ENCODE results near the gene PRKCSH. TPM values are rescaled to one million over a fixed set of nuclear protein-coding genes. Genes with fewer than 3 reads are reported as not detected.

The PRKCSH gene
- total RNA-seq, 1 experiment from 2014 or later: 318 TPM

DNA sequence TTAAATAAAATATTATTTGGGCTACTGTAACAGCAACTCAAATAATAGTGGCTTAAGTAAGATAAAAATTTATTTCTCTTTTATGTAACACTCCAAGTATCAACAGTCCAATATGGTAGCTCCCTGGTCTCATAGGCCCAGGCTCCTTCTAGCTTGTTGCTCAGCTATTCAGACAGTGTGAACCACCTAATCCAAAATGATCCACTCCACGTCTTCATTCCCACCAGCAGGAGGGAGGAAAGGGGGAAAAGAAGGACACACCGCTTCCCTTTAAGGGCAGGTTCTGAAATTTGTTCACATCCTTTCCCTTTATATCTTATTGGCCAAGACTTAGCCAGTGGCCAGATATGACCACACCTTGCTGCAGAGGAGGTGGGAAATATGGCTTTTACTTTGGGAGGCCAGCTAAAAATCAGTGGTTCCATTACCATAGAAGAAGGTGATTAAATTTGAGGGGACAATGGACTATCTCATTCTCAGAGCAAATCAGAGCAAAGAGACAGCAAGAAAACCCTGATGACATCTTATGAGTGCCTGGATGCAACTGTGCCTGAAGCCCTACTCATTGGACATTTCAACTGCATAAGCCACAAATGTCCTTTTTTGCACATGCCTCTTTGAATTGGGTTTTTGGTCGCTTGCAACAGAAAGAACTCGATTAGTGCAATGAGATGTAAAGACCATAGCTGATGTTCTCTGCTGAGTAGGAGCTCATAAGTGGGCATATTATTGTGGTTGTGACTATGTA, 44.3 kb upstream of the PRKCSH start:
- H3K4me1 Mint-ChIP-seq (ENCODE audit: low read depth, unreplicated experiment): no peaks in the 10 kb centered on the region
- no peaks in the 10 kb centered on the region for H3K27me3 Mint-ChIP-seq (ENCODE audit: unreplicated experiment)
- no peak overlapping the region for H3K27ac Mint-ChIP-seq (ENCODE audit: unreplicated experiment)
- peaks cover 7% of the 10 kb centered on the region for H3K36me3 Mint-ChIP-seq (ENCODE audit: insufficient read depth, unreplicated experiment)
- CTCF ChIA-PET: interaction anchor here (0.7 kb wide), 1 partner anchor 1495 kb away, joined by 3 read pairs; no protein-coding TSS in a partner anchor
- no TSS peak for BruUV-seq (replicated peaks)
- intact Hi-C loops (cut with micrococcal nuclease; ENCODE audit: unreplicated experiment): no loop called here
- TF ChIP-seq, protein P1, sequence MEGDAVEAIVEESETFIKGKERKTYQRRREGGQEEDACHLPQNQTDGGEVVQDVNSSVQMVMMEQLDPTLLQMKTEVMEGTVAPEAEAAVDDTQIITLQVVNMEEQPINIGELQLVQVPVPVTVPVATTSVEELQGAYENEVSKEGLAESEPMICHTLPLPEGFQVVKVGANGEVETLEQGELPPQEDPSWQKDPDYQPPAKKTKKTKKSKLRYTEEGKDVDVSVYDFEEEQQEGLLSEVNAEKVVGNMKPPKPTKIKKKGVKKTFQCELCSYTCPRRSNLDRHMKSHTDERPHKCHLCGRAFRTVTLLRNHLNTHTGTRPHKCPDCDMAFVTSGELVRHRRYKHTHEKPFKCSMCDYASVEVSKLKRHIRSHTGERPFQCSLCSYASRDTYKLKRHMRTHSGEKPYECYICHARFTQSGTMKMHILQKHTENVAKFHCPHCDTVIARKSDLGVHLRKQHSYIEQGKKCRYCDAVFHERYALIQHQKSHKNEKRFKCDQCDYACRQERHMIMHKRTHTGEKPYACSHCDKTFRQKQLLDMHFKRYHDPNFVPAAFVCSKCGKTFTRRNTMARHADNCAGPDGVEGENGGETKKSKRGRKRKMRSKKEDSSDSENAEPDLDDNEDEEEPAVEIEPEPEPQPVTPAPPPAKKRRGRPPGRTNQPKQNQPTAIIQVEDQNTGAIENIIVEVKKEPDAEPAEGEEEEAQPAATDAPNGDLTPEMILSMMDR (IDR thresholded peaks at IDR 0.05; ENCODE audit: unreplicated experiment): no peak
- H3K9me3 Mint-ChIP-seq (ENCODE audit: low read depth, unreplicated experiment): no peaks in the 10 kb centered on the region
- H3K4me3 Mint-ChIP-seq (ENCODE audit: low read depth, unreplicated experiment): no peak overlapping the region
- no peak for DNase-seq

DNA sequence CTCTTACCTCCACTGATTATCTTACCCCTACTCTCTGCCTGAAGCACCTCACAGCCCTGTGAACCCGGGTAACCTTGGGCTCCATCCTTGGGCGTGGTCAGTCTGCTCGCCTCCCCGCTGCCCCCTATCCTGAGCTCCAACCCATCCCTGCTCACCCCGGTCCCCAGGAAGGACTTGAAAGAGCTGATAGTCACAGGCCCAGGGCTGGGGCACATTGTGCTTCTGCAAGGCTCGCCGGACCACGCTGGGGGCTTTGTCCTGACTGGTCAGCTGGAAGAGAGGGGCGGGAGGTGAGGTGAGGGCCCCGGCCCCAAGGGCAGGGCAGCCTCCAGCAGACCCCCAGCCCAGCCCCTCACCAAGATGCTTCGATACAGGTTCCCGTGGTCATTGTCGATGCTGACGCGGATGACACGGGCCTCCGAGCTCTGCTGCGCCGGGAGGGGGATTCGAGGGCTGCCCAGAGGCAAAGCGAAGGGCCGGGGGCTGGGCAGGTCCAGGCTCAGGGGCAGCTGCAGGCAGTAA, 38.3 kb upstream of the PRKCSH start:
- no peaks in the 10 kb centered on the region for H3K9me3 Mint-ChIP-seq (ENCODE audit: low read depth, unreplicated experiment)
- no TSS peak for BruUV-seq (replicated peaks)

DNA sequence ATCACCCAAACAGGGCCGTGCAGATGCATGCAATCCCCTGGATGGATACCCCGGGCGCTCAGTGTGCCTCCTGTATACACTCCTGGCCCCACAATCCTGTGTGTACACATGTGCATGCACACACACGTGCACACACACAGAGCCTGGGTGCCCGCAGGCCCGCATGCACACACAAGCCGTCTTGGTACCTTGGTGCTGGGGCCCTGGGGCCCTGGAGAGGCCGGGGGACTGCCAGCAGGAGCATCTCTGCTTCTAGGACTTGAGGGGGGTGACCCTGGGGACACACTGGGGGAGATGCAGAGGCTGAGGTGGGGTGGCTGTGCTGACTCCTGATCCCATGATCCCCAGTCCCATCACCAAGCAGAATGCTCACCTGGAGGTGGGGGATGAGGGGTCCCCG, 35.8 kb upstream of the PRKCSH start:
- no peak overlapping the region for H3K27ac Mint-ChIP-seq (ENCODE audit: unreplicated experiment)
- BruUV-seq (replicated peaks): no TSS peak
- intact Hi-C loops (cut with micrococcal nuclease; ENCODE audit: unreplicated experiment): no loop called here
- H3K27me3 Mint-ChIP-seq (ENCODE audit: unreplicated experiment): no peaks in the 10 kb centered on the region
- CTCF ChIA-PET: no interaction called here
- TF ChIP-seq, protein P1 (IDR thresholded peaks at IDR 0.05; ENCODE audit: unreplicated experiment): no peak
- no peaks in the 10 kb centered on the region for H3K9me3 Mint-ChIP-seq (ENCODE audit: low read depth, unreplicated experiment)
- H3K4me3 Mint-ChIP-seq (ENCODE audit: low read depth, unreplicated experiment): no peak overlapping the region
- DNase-seq: no peak
- H3K4me1 Mint-ChIP-seq (ENCODE audit: low read depth, unreplicated experiment): no peaks in the 10 kb centered on the region
- peaks cover 37% of the 10 kb centered on the region for H3K36me3 Mint-ChIP-seq (ENCODE audit: insufficient read depth, unreplicated experiment)

More for the DNA sequence above, 38.3 kb upstream of the PRKCSH start:
- Mint-ChIP-seq H3K4me3 (ENCODE audit: low read depth, unreplicated experiment) (no peak overlapping the region), H3K36me3 (ENCODE audit: insufficient read depth, unreplicated experiment) (peaks cover 32% of the 10 kb centered on the region), H3K27ac (ENCODE audit: unreplicated experiment) (no peak overlapping the region), H3K4me1 (ENCODE audit: low read depth, unreplicated experiment) (no peaks in the 10 kb centered on the region), H3K27me3 (ENCODE audit: unreplicated experiment) (no peaks in the 10 kb centered on the region)
- intact Hi-C loops (cut with micrococcal nuclease; ENCODE audit: unreplicated experiment): no loop called here
- no peak for DNase-seq
- TF ChIP-seq, protein P1 (IDR thresholded peaks at IDR 0.05; ENCODE audit: unreplicated experiment): no peak
- CTCF ChIA-PET: no interaction called here

DNA sequence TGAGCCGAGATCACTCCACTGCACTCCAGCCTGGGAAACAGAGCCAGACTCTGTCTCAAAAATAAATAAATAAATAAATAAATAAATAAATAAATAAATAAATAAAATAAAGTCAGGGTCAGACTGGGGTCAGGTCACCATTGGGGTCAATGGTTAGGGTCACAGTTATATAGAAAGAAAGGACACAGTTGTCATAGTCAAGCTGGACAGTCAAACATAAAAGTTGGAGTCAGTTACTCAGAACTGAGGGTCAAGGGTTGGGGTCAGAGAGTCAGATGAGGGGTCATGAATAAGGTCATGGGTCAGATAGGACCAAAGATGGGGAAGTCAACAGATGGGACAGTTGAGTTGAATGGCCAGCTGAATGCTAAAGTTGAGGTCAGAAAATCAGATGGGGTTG, 34.6 kb upstream of the PRKCSH start:
- TF ChIP-seq, protein P1 (IDR thresholded peaks at IDR 0.05; ENCODE audit: unreplicated experiment): no peak
- CTCF ChIA-PET: no interaction called here
- Mint-ChIP-seq H3K4me1 (ENCODE audit: low read depth, unreplicated experiment) (no peaks in the 10 kb centered on the region), H3K9me3 (ENCODE audit: low read depth, unreplicated experiment) (no peaks in the 10 kb centered on the region), H3K4me3 (ENCODE audit: low read depth, unreplicated experiment) (no peak overlapping the region), H3K36me3 (ENCODE audit: insufficient read depth, unreplicated experiment) (peaks cover 37% of the 10 kb centered on the region), H3K27ac (ENCODE audit: unreplicated experiment) (no peak overlapping the region), H3K27me3 (ENCODE audit: unreplicated experiment) (no peaks in the 10 kb centered on the region)
- no peak for DNase-seq
- intact Hi-C loops (cut with micrococcal nuclease; ENCODE audit: unreplicated experiment): no loop called here
- no TSS peak for BruUV-seq (replicated peaks)
